ENCODE data around the gene DIP2B.

Gene DIP2B

DNA sequence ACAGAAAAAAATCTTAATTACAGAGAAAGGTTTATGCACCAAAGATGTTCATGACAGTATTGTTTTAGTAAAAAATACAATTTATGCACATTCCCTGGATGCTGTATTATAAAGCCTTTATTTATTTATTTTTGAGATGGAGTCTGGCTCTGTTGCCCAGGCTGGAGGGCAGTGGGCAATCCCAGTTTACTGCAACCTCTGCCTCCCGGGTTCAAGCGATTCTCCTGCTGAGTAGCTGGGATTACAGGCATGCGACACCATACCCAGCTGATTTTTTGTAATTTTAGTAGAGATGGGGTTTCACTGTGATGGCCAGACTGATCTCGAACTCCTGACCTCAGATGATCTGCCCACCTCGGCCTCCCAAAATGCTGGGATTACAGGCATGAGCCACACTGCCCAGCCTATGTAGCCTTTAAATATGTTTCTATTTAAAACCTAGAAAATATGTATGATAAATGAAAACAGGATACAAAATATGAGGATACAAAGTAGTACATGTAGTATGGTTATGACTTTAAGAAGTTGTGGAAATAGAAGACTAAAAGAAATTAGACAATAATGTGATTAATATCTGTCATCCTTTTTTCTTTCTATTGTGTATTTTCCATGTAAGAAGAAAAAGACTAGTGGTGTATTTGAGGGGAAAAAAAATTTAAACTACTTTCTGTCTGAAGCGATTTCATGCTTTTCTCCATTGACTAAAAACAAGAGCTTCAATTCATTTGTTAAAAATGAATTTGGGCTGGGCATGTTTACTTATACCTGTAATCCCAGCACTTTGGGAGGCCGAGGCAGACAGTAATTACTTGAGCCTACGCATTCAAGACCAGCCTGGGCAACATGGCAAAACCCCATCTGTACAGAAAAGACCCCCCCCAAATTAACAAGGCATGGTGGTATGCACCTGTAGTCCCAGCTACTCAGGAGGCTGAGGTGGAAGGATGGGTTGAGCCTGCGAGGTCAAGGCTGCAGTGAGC is 272.3 kb downstream of the DIP2B start:
- no peak for DNase-seq

DNA sequence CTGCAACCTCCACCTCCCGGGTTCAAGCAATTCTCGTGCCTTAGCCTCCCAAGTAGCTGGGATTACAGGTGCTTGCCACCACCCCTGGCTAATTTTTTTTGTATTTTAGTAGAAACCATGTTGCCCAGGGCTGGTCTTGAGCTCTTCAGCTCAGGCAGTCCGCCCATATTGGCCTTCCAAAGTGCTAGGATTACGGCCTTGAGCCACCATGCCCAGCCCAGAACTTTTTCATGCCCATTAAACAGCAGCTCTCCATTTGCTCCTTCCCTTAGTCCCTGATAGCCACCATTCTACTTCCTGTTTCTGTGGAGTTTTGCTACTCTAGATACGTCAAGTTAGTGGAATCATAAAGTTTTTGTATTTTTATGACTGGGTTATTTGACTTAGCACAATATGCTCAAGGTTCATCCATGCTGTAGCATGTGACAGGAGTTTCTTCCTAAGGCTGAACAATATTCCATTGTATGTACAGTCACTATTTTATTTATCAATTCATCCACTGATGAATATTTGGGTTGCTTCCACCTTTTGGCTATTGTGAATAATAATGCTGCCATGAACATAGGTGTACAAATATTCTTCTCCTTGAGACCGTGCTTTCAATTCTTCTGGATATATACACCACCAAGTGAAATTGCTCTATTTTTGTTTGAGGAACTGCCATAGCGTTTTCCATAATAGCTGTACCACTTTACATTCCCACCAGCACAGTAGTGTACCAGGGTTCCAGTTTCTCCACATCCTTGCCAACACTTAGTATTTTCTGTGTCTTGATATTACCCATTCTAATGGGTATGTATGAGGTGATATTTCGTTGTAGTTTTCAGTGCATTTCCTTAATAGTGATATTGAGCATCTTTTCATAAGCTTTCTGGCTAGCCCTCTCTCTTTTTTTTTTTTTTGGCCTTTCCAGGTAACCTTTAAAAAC is 274.1 kb downstream of the DIP2B start:
- no peak for DNase-seq

DNA sequence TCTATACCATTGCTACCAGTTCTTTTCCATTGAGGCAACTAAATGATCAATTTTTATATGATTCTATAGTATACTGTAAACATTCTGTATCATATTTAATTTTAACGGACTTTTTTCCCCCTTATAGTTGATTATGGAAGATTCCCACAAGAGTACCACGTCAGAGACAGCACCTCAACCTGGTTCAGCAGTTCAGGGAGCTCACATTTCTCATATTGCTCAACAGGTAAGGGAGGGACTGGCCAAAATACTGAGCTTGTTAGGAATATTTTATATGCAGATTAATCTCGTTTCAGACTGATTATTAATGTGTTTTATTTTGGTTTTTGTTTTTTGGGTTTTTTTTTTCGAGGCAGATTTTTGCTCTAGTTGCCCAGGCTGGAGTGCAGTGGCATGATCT is 275.2 kb downstream of the DIP2B start:
- DNase-seq = no peak

DNA sequence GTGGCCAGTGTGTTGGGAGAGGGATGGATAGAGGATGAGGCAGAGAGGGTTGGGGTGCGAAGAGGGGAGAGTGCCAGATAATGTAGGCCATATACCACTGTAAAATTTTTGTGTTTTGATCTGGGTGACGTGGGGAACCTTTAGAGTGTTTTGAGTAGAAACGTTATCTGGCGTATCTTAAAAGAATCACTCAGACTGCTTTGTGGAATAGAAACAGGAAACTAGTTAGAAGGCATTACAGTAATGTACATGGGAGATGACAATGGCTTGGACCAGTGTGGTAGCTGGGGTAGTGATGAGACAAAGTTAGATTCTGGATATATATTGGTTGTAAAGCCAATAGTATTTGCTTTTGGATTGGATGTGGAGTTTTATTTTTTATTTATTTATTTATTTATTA is 279.7 kb downstream of the DIP2B start:
- DNase-seq = no peak

DNA sequence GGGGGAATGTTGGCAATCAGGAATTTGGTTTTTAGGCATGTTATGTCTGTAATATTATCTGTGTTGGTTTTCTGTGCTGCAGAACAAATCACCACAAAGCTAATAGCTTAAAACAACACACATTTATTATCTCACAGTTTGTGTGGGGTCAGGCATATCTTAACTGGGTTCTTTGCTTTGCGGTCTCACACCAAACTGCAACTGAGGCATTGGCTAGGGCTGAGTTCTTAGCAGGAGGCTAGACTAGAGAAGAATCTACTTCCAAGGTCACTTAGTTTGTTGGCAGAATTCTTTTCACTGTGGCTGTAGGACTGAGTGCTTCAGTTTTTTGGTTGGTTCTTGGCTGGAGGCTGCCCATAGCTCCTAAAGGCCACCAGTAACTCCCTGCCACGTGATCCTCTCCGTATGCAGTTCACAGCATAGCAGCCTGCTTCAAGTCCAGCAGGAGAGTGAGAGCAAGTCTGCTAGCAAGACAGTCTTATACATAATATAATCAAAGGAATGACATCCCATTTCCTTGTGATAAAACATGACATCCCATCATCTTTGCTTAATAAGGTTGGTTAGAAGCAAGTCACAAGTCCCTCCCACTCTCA is 280.7 kb downstream of the DIP2B start:
- no peak for DNase-seq

DNA sequence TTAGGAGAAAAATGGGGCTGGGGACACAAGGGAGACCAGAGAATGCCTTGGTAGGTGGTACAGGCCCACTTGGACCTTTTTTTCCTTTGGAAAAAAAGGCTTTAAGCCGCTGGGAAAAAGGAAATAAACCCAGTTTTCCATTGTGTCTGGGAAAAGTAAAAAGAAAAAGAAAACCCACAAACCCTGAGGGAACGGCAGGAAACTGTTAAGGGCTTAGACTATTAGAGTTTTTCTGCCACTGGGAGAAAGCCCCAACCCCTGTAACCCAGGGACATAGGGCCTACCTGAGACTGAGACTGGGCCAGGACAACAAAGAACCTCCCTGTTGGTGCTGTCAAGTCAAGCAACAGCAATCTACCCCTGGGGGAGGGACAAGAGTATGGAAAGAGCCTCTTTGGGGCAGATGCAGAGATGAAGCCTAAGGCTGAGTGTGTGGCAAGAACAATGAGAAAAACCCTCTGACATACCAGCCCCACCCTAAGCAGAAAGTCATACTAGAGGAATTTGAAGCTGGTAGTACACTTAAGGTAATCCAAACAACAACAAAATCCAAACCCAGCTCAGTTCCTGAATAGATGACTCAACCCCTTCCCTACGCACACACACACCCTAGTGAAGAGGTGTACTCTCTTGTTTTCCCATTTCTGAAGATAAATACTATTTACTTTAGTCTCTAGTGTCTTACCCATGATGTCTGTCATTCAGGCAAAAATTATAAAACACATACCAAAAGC is 281.9 kb downstream of the DIP2B start:
- no peak for DNase-seq

DNA sequence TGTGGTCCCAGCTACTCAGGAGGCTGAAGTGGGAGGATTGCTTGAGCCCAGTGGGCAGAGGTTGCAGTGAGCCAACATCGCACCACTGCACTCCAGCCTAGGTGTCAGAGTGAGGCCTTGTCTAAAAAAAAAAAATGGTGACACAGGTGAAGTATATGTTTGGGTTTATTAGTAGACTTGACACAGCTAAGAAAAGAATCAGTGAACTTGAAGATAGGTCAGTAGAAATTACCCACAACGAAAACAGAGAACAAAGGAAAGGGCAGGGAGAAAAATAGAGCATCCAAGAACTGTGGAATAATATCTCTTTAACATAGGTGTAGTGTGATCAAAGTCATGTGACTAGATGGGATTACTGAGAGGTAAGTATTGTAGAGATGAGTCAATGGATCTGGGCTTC is 282.8 kb downstream of the DIP2B start:
- no peak for DNase-seq

DNA sequence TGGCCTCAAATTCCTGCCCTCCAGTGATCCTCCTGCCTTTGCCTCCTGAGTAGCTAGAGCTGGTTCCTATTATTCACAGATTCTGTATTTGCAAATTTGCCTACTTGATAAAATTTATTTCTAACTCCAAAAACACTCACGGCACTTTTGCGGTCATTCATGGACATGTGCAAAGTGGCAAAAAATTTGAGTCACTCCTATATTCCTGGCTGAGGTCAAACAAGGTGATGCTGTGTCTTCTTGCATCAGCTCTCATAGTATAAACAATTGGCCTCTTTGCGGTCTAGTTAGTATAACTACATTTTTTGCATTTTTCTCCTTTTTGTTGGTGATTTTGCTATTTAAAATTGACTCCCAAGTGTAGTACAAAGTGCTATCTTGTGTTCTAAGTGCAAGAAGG is 283.8 kb downstream of the DIP2B start:
- no peak for DNase-seq

DNA sequence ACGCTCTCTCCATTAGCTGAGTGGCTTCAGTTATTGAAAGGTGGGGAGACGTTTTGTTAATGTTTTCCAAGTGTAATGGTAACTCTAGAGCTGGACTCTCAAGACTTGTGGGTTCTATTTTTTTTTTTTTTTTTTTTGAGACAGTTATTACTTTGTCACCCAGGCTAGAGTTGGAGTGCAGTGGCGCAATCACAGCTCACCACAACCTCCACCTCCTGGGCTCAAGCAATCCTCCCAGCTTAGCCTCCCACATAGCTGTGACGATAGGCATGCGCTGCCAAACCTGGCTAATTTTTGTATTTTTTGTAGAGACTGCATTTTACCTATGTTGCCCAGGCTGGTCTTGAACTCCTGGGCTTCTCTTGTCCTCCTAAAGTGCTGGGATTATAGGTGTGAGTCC is 285.3 kb downstream of the DIP2B start:
- no peak for DNase-seq
